HG03439 (cell line): ENCODE measurements around the gene PCGF2.

Experiments
- ATAC-seq: cut with Tn5 transposase; IDR thresholded peaks from one replicate; pipeline ENCODE4 v1.9.1; 2021; ENCODE audit warnings: mild to moderate bottlenecking, moderate library complexity; ENCODE audit not compliant: unreplicated experiment

The PCGF2 gene

GRCh38 chr17:38719943-38720641 is 28.0 kb downstream of the PCGF2 start:
- no peak for ATAC-seq

- ATAC-seq, result no peak
These were observed 28.7 kb downstream of the PCGF2 start for GRCh38 chr17:38719289-38719942.

GRCh38 chr17:38717139-38717745 is 30.9 kb downstream of the PCGF2 start:
- no peak for ATAC-seq

- no peak for ATAC-seq
These were observed 31.6 kb downstream of the PCGF2 start for GRCh38 chr17:38716368-38717005.

GRCh38 chr17:38715216-38715943 is 32.8 kb downstream of the PCGF2 start:
- no peak for ATAC-seq

- ATAC-seq, result no peak
These were observed 34.6 kb downstream of the PCGF2 start for GRCh38 chr17:38713456-38714075.

- no peak for ATAC-seq
These were observed 35.5 kb downstream of the PCGF2 start for GRCh38 chr17:38712593-38712992.

- ATAC-seq, result no peak
These were observed 36.2 kb downstream of the PCGF2 start for GRCh38 chr17:38711792-38712571.

- no peak for ATAC-seq
These were observed 37.2 kb downstream of the PCGF2 start for GRCh38 chr17:38710985-38711384.

- no peak for ATAC-seq
These were observed 37.6 kb downstream of the PCGF2 start for GRCh38 chr17:38710604-38710962.

GRCh38 chr17:38709864-38710603 is 38.1 kb downstream of the PCGF2 start:
- ATAC-seq, result no peak

- ATAC-seq, result no peak
These were observed 38.9 kb downstream of the PCGF2 start for GRCh38 chr17:38709104-38709820.

GRCh38 chr17:38707678-38708351 is 40.3 kb downstream of the PCGF2 start:
- no peak for ATAC-seq

GRCh38 chr17:38706505-38707216 is 41.5 kb downstream of the PCGF2 start:
- ATAC-seq, result no peak

- no peak for ATAC-seq
These were observed 42.2 kb downstream of the PCGF2 start for GRCh38 chr17:38705803-38706504.

- no peak for ATAC-seq
These were observed 42.7 kb downstream of the PCGF2 start for GRCh38 chr17:38705523-38705802.
